HEK293 (cell line): ENCODE measurements around the gene DYNC1I1.

ENCODE experiments used
- CTCF ChIA-PET: fragments of 350-600 bp; formaldehyde crosslinking; extraction: SDS; loops from one replicate; lab custom pipeline; 2021; ENCODE audit warnings: antibody characterized with exemption; lab: Yijun Ruan, JAX
- POLR2A ChIA-PET: fragments of 300-600 bp; formaldehyde crosslinking; extraction: SDS; loops from one replicate; lab custom pipeline; 2020; ENCODE audit warnings: antibody characterized with exemption, inconsistent platforms; lab: Yijun Ruan, JAX
- H3K27ac ChIP-seq: fragments of 200-500 bp; sonication (Bioruptor generic); 2 replicates; pipeline ENCODE4 v1.5.1; 2014; ENCODE audit warnings: low read depth, low read length, control low read depth, inconsistent platforms; ENCODE audit errors: extremely low read depth
- H3K36me3 ChIP-seq, 2 experiments: fragments of 200-500 bp in 1 of 2; sonication (Bioruptor generic) in 1 of 2; 1 replicate in 1 of 2; 2 replicates in 1 of 2; pipeline ENCODE4 v1.5.1; 2014 to 2017; ENCODE audit warnings: inconsistent platforms in 2 of 2, low read length in 2 of 2; ENCODE audit not compliant: control insufficient read depth in 2 of 2, insufficient read depth in 1 of 2
- H3K4me1 ChIP-seq: fragments of 200-500 bp; sonication (Bioruptor generic); 2 replicates; pipeline ENCODE4 v1.5.1; 2014; ENCODE audit warnings: mild to moderate bottlenecking, low read length, inconsistent platforms; ENCODE audit not compliant: control insufficient read depth, insufficient read depth
- H3K4me3 ChIP-seq: 2 replicates; pipeline ENCODE4 v1.5.1; 2011; ENCODE audit warnings: low read depth, mild to moderate bottlenecking, control low read depth, low read length, moderate library complexity
- H3K9me3 ChIP-seq: fragments of 200-500 bp; sonication (Bioruptor generic); 2 replicates; pipeline ENCODE4 v1.5.1; 2014; ENCODE audit warnings: low read depth, low read length, inconsistent platforms; ENCODE audit not compliant: control insufficient read depth, insufficient read depth
- BCL11A ChIP-seq: fragments of 450-650 bp; formaldehyde crosslinking; IDR thresholded peaks from 2 replicates; pipeline ENCODE4 v1.5.1; 2016; ENCODE audit warnings: low read depth, missing biosample characterization, missing genetic modification characterization
- BCL11B ChIP-seq: fragments of 450-650 bp; formaldehyde crosslinking; IDR thresholded peaks from 2 replicates; pipeline ENCODE4 v1.5.1; 2016; ENCODE audit warnings: low read depth, missing biosample characterization, missing genetic modification characterization
- FEZF1 ChIP-seq: fragments of 450-650 bp; formaldehyde crosslinking; IDR thresholded peaks from 2 replicates; pipeline ENCODE4 v1.5.1; 2016; ENCODE audit warnings: missing biosample characterization, missing genetic modification characterization
- MYNN ChIP-seq: fragments of 450-650 bp; formaldehyde crosslinking; IDR thresholded peaks from 2 replicates; pipeline ENCODE4 v1.5.1; 2016; ENCODE audit warnings: missing biosample characterization, missing genetic modification characterization, borderline replicate concordance
- TRIM28 ChIP-seq: IDR thresholded peaks from 2 replicates; pipeline ENCODE4 v1.6.1; 2011; ENCODE audit warnings: low read length, control low read depth, borderline replicate concordance
- ZEB2 ChIP-seq: fragments of 450-650 bp; formaldehyde crosslinking; IDR thresholded peaks from 2 replicates; pipeline ENCODE4 v1.5.1; 2016; ENCODE audit warnings: missing biosample characterization, missing genetic modification characterization
- ZFP37 ChIP-seq: fragments of 450-650 bp; formaldehyde crosslinking; IDR thresholded peaks from 2 replicates; pipeline ENCODE4 v1.5.1; 2016; ENCODE audit warnings: missing biosample characterization, missing genetic modification characterization
- ZNF121 ChIP-seq: fragments of 450-650 bp; formaldehyde crosslinking; IDR thresholded peaks from 2 replicates; pipeline ENCODE4 v1.5.1; 2016; ENCODE audit warnings: missing biosample characterization, missing genetic modification characterization
- ZNF23 ChIP-seq: fragments of 450-650 bp; formaldehyde crosslinking; IDR thresholded peaks from 2 replicates; pipeline ENCODE4 v1.5.1; 2016; ENCODE audit warnings: missing biosample characterization, missing genetic modification characterization, borderline replicate concordance
- ZNF350 ChIP-seq: fragments of 450-650 bp; formaldehyde crosslinking; IDR thresholded peaks from 2 replicates; pipeline ENCODE4 v1.5.0; 2017; ENCODE audit warnings: missing biosample characterization, mild to moderate bottlenecking, missing genetic modification characterization
- ZNF544 ChIP-seq: fragments of 450-650 bp; formaldehyde crosslinking; IDR thresholded peaks from 2 replicates; pipeline ENCODE4 v1.5.0; 2017; ENCODE audit warnings: missing biosample characterization, missing genetic modification characterization
- ZNF558 ChIP-seq: fragments of 450-650 bp; formaldehyde crosslinking; IDR thresholded peaks from 2 replicates; pipeline ENCODE4 v1.5.1; 2016; ENCODE audit warnings: missing biosample characterization, missing genetic modification characterization
- ZNF561 ChIP-seq: fragments of 450-650 bp; IDR thresholded peaks from 2 replicates; pipeline ENCODE4 v1.5.1; 2018; ENCODE audit warnings: missing biosample characterization, missing genetic modification characterization, borderline replicate concordance
- ZNF654 ChIP-seq: fragments of 450-650 bp; formaldehyde crosslinking; IDR thresholded peaks from 2 replicates; pipeline ENCODE4 v1.5.1; 2016; ENCODE audit warnings: low read depth, missing biosample characterization, missing genetic modification characterization
- ZNF664 ChIP-seq: fragments of 450-650 bp; formaldehyde crosslinking; IDR thresholded peaks from 2 replicates; pipeline ENCODE4 v1.5.1; 2016; ENCODE audit warnings: missing biosample characterization, missing genetic modification characterization
- ZNF776 ChIP-seq: fragments of 450-650 bp; formaldehyde crosslinking; IDR thresholded peaks from 2 replicates; pipeline ENCODE4 v1.5.0; 2017; ENCODE audit warnings: missing biosample characterization, missing genetic modification characterization, borderline replicate concordance
- TF ChIP-seq, protein P1 (sequence below): fragments of 450-650 bp; formaldehyde crosslinking; IDR thresholded peaks from 2 replicates; pipeline ENCODE4 v1.5.1; 2017; ENCODE audit warnings: missing biosample characterization, missing genetic modification characterization
- TF ChIP-seq, protein P2 (sequence below): fragments of 450-650 bp; formaldehyde crosslinking; IDR thresholded peaks from 2 replicates; pipeline ENCODE4 v1.5.1; 2017; ENCODE audit warnings: missing biosample characterization, missing genetic modification characterization
- TF ChIP-seq, protein P3 (sequence below): fragments of 450-650 bp; formaldehyde crosslinking; IDR thresholded peaks from 2 replicates; pipeline ENCODE4 v1.5.1; 2016; ENCODE audit warnings: missing biosample characterization, missing genetic modification characterization
- TF ChIP-seq, protein P4 (sequence below): fragments of 450-650 bp; formaldehyde crosslinking; IDR thresholded peaks from 2 replicates; pipeline ENCODE4 v1.5.1; 2016; ENCODE audit warnings: missing biosample characterization, missing genetic modification characterization
- TF ChIP-seq, protein P5 (sequence below): fragments of 450-650 bp; formaldehyde crosslinking; IDR thresholded peaks from 2 replicates; pipeline ENCODE4 v1.5.1; 2016; ENCODE audit warnings: missing biosample characterization, missing genetic modification characterization
- TF ChIP-seq, protein P6 (sequence below): fragments of 450-650 bp; formaldehyde crosslinking; IDR thresholded peaks from 2 replicates; pipeline ENCODE4 v1.5.1; 2016; ENCODE audit warnings: missing biosample characterization, missing genetic modification characterization
- TF ChIP-seq, protein P7 (sequence below): fragments of 450-650 bp; formaldehyde crosslinking; IDR thresholded peaks from 2 replicates; pipeline ENCODE4 v1.5.1; 2016; ENCODE audit warnings: missing biosample characterization, missing genetic modification characterization

The DYNC1I1 gene

DNA sequence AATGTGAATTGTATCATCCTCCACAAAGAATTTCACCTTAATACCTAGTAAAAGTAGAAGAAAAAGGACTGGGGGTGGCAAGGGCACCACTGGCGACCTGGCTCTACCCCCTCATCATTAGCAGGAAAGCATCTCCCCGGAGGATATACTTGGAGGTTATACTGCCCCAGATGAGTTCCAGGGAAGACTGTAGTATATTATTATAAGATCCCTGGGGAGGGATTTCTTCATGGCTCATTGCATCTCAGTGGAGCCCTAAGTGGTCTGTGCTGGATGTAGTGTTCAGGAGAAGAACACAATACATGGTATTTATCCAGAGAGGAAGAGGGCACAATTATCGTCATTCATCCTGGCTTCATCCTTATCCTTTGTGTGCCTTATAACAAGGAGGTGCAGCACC lies 14.2 kb upstream of the DYNC1I1 start (continued):
- TF ChIP-seq BCL11A (peak; percentile 78; the same call in 1 of the 2 replicates), ZNF654 (tag by site-specific recombination) (no peak), FEZF1 (peak; percentile 41; the same call in 1 of the 2 replicates), ZFP37 (tag by site-specific recombination) (no peak)
- TF ChIP-seq, protein P1, sequence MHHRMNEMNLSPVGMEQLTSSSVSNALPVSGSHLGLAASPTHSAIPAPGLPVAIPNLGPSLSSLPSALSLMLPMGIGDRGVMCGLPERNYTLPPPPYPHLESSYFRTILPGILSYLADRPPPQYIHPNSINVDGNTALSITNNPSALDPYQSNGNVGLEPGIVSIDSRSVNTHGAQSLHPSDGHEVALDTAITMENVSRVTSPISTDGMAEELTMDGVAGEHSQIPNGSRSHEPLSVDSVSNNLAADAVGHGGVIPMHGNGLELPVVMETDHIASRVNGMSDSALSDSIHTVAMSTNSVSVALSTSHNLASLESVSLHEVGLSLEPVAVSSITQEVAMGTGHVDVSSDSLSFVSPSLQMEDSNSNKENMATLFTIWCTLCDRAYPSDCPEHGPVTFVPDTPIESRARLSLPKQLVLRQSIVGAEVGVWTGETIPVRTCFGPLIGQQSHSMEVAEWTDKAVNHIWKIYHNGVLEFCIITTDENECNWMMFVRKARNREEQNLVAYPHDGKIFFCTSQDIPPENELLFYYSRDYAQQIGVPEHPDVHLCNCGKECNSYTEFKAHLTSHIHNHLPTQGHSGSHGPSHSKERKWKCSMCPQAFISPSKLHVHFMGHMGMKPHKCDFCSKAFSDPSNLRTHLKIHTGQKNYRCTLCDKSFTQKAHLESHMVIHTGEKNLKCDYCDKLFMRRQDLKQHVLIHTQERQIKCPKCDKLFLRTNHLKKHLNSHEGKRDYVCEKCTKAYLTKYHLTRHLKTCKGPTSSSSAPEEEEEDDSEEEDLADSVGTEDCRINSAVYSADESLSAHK (tag by site-specific recombination): peak; percentile 13; the same call in 1 of the 2 replicates

DNA sequence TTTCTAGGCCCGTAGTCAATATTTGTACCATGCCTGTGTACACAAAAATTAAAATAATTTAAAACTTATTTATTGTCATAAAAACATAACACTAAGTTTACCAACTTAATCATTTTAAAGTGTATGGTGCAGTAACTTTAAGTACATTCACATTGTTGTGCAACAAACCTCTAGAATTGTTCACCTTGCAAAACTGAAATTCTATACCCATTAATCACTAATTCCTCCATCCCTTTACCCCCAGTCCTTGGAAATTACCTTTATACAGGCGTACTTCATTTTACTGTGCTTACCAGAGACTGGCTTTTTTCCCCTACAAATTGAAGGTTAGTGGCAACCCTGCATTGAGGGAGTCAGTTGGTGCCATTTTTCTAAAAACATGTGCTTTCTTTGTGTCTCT lies 6.3 kb upstream of the DYNC1I1 start:
- H3K36me3 ChIP-seq: no peaks in the 10 kb centered on the region
- no peaks in the 10 kb centered on the region for H3K4me1 ChIP-seq
- ChIA-PET POLR2A (no interaction called here), CTCF (no interaction called here)
- H3K4me3 ChIP-seq: no peak overlapping the region
- H3K9me3 ChIP-seq: no peaks in the 10 kb centered on the region
- TF ChIP-seq ZNF121 (no peak), ZNF664 (no peak), ZNF561 (tag by site-specific recombination) (no peak), ZNF23 (tag by site-specific recombination) (no peak), ZNF776 (tag by site-specific recombination) (no peak), ZNF350 (tag by site-specific recombination) (no peak), MYNN (tag by site-specific recombination) (no peak), BCL11B (tag by site-specific recombination) (no peak), ZEB2 (tag by site-specific recombination) (no peak), TRIM28 (no peak), ZNF544 (tag by site-specific recombination) (no peak), ZNF558 (tag by site-specific recombination) (no peak)
- TF ChIP-seq, protein P2, sequence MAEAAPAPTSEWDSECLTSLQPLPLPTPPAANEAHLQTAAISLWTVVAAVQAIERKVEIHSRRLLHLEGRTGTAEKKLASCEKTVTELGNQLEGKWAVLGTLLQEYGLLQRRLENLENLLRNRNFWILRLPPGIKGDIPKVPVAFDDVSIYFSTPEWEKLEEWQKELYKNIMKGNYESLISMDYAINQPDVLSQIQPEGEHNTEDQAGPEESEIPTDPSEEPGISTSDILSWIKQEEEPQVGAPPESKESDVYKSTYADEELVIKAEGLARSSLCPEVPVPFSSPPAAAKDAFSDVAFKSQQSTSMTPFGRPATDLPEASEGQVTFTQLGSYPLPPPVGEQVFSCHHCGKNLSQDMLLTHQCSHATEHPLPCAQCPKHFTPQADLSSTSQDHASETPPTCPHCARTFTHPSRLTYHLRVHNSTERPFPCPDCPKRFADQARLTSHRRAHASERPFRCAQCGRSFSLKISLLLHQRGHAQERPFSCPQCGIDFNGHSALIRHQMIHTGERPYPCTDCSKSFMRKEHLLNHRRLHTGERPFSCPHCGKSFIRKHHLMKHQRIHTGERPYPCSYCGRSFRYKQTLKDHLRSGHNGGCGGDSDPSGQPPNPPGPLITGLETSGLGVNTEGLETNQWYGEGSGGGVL (tag by site-specific recombination): no peak
- TF ChIP-seq, protein P3, sequence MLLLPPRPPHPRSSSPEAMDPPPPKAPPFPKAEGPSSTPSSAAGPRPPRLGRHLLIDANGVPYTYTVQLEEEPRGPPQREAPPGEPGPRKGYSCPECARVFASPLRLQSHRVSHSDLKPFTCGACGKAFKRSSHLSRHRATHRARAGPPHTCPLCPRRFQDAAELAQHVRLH: no peak
- TF ChIP-seq, protein P4, sequence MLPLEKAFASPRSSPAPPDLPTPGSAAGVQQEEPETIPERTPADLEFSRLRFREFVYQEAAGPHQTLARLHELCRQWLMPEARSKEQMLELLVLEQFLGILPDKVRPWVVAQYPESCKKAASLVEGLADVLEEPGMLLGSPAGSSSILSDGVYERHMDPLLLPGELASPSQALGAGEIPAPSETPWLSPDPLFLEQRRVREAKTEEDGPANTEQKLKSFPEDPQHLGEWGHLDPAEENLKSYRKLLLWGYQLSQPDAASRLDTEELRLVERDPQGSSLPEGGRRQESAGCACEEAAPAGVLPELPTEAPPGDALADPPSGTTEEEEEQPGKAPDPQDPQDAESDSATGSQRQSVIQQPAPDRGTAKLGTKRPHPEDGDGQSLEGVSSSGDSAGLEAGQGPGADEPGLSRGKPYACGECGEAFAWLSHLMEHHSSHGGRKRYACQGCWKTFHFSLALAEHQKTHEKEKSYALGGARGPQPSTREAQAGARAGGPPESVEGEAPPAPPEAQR (tag by site-specific recombination): no peak
- TF ChIP-seq, protein P5, sequence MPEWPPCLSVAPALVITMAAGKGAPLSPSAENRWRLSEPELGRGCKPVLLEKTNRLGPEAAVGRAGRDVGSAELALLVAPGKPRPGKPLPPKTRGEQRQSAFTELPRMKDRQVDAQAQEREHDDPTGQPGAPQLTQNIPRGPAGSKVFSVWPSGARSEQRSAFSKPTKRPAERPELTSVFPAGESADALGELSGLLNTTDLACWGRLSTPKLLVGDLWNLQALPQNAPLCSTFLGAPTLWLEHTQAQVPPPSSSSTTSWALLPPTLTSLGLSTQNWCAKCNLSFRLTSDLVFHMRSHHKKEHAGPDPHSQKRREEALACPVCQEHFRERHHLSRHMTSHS (tag by site-specific recombination): no peak
- TF ChIP-seq, protein P6, sequence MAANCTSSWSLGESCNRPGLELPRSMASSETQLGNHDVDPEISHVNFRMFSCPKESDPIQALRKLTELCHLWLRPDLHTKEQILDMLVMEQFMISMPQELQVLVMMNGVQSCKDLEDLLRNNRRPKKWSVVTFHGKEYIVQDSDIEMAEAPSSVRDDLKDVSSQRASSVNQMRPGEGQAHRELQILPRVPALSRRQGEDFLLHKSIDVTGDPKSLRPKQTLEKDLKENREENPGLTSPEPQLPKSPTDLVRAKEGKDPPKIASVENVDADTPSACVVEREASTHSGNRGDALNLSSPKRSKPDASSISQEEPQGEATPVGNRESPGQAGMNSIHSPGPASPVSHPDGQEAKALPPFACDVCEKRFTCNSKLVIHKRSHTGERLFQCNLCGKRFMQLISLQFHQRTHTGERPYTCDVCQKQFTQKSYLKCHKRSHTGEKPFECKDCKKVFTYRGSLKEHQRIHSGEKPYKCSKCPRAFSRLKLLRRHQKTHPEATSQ: no peak
- TF ChIP-seq, protein P7, sequence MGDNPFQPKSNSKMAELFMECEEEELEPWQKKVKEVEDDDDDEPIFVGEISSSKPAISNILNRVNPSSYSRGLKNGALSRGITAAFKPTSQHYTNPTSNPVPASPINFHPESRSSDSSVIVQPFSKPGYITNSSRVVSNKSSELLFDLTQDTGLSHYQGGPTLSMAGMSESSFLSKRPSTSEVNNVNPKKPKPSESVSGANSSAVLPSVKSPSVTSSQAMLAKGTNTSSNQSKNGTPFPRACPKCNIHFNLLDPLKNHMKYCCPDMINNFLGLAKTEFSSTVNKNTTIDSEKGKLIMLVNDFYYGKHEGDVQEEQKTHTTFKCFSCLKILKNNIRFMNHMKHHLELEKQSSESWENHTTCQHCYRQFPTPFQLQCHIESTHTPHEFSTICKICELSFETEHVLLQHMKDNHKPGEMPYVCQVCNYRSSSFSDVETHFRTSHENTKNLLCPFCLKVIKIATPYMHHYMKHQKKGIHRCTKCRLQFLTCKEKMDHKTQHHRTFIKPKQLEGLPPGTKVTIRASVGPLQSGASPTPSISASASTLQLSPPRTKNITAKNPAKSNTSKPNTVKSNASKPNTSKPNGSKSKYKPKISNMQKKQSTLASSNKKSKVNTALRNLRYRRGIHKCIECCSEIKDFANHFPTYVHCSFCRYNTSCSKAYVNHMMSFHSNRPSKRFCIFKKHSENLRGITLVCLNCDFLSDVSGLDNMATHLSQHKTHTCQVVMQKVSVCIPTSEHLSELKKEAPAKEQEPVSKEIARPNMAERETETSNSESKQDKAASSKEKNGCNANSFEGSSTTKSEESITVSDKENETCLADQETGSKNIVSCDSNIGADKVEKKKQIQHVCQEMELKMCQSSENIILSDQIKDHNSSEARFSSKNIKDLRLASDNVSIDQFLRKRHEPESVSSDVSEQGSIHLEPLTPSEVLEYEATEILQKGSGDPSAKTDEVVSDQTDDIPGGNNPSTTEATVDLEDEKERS: no peak
- H3K27ac ChIP-seq: no peak overlapping the region
